HCT116 (cell line): Measurements from ENCODE around the gene SFXN3. TPM values are rescaled to one million over a fixed set of nuclear protein-coding genes. Genes with fewer than 3 reads are reported as not detected.

Experiments
- ATAC-seq: fragments of 200-7000 bp; cut with Tn5 transposase; 2 replicates; pipeline ENCODE4 v1.9.1; 2020; ENCODE audit warnings: mild to moderate bottlenecking, moderate library complexity
- BruUV-seq: library from RNA; stranded (reverse); fragments of 400-500 nt; replicated peaks from 2 replicates; lab custom pipeline; 2021; lab: Mats Ljungman, UMichigan
- CTCF ChIA-PET: fragments of 300-600 bp; sonication (Branson Sonifier 250); formaldehyde crosslinking; loops from one replicate; lab custom pipeline; 2021; ENCODE audit warnings: antibody characterized with exemption; lab: Charles Lee
- POLR2A ChIA-PET: fragments of 300-600, 350-600 bp; sonication (Branson Sonifier 250); formaldehyde crosslinking; loops from one replicate; lab custom pipeline; 2021; ENCODE audit warnings: antibody characterized with exemption; lab: Charles Lee
- RAD21 ChIA-PET, 2 experiments: fragments of 300-600 bp; sonication (Branson Sonifier 250); formaldehyde crosslinking; loops; one replicate each; lab custom pipeline; 2023; ENCODE audit warnings: low total read pairs in 2 of 2; ENCODE audit not compliant: uncharacterized antibody in 2 of 2, unreplicated experiment in 2 of 2, low non-redundant PET in 1 of 2; lab: Charles Lee
- DNase-seq: peaks from one replicate; pipeline ENCODE4 v3.0.0-alpha.2; 2010; ENCODE audit warnings: low read depth, low spot score
- H2AFZ ChIP-seq: fragments of 200-600 bp; shearing (Covaris generic), sonication (generic); 2 replicates; pipeline ENCODE4 v1.6.1; 2017; ENCODE audit warnings: low read depth, mixed run types, mixed read lengths, antibody characterized with exemption, low read length; ENCODE audit not compliant: poor library complexity, severe bottlenecking
- H3K27ac ChIP-seq: 2 replicates; pipeline ENCODE4 v1.5.1; 2012; ENCODE audit warnings: low read depth, low read length
- H3K27me3 ChIP-seq: fragments of 200-600 bp; sonication (generic); 2 replicates; pipeline ENCODE4 v1.6.1; 2016; ENCODE audit warnings: mixed run types, low read length, mixed read lengths; ENCODE audit not compliant: insufficient read depth
- H3K36me3 ChIP-seq, 2 experiments: fragments of 200-500 bp in 1 of 2; fragments of 200-600 bp in 1 of 2; sonication (Bioruptor generic) in 1 of 2; sonication (generic) in 1 of 2; 2 replicates each; pipeline versions ENCODE4 v1.5.1 to v1.6.1; 2014 to 2016; ENCODE audit warnings: low read length in 2 of 2, inconsistent platforms in 1 of 2, mixed read lengths in 1 of 2, mixed run types in 1 of 2; ENCODE audit not compliant: insufficient read depth in 2 of 2, control insufficient read depth in 1 of 2
- H3K4me1 ChIP-seq, 2 experiments: fragments of 200-600 bp in 1 of 2; sonication (generic) in 1 of 2; 2 replicates each; pipeline versions ENCODE4 v1.5.1 to v1.6.1; 2012 to 2017; ENCODE audit warnings: low read length in 2 of 2, inconsistent platforms in 1 of 2, mild to moderate bottlenecking in 1 of 2, mixed read lengths in 1 of 2, mixed run types in 1 of 2, moderate library complexity in 1 of 2; ENCODE audit not compliant: insufficient read depth in 2 of 2, control insufficient read depth in 1 of 2
- H3K4me2 ChIP-seq: fragments of 200-600 bp; sonication (generic); 2 replicates; pipeline ENCODE4 v1.6.1; 2017; ENCODE audit warnings: mixed run types, low read length, mixed read lengths
- H3K4me3 ChIP-seq, 2 experiments: fragments of 200-600 bp in 1 of 2; sonication (generic) in 1 of 2; replicated peaks in 1 of 2; 2 replicates each; pipeline ENCODE4 v1.5.1; 2011 to 2016; ENCODE audit warnings: low read length in 2 of 2, control low read depth in 1 of 2, low read depth in 1 of 2, mild to moderate bottlenecking in 1 of 2, mixed read lengths in 1 of 2, mixed run types in 1 of 2
- H3K79me2 ChIP-seq: fragments of 200-600 bp; sonication (generic); 2 replicates; pipeline ENCODE4 v1.6.1; 2017; ENCODE audit warnings: mild to moderate bottlenecking, mixed run types, low read length, moderate library complexity, mixed read lengths; ENCODE audit not compliant: insufficient read depth
- H3K9ac ChIP-seq: fragments of 200-600 bp; sonication (generic); 2 replicates; pipeline ENCODE4 v1.6.1; 2016; ENCODE audit warnings: low read length, mixed read lengths
- H3K9me2 ChIP-seq: fragments of 200-600 bp; sonication (generic), shearing (Covaris generic); 2 replicates; pipeline ENCODE4 v1.6.1; 2017; ENCODE audit warnings: mixed run types, mild to moderate bottlenecking, moderate library complexity; ENCODE audit not compliant: insufficient read depth
- H3K9me3 ChIP-seq, 2 experiments: fragments of 200-500 bp in 1 of 2; fragments of 200-600 bp in 1 of 2; sonication (Bioruptor generic) in 1 of 2; sonication (generic) in 1 of 2; 2 replicates each; pipeline ENCODE4 v1.6.1; 2014 to 2017; ENCODE audit warnings: low read length in 2 of 2, mixed read lengths in 2 of 2, inconsistent platforms in 1 of 2, low read depth in 1 of 2, mild to moderate bottlenecking in 1 of 2, mixed run types in 1 of 2, moderate library complexity in 1 of 2; ENCODE audit not compliant: control insufficient read depth in 1 of 2, insufficient read depth in 1 of 2
- H4K20me1 ChIP-seq: fragments of 200-600 bp; sonication (generic), shearing (Covaris generic); 2 replicates; pipeline ENCODE4 v1.6.1; 2017; ENCODE audit warnings: mixed run types, mild to moderate bottlenecking, moderate library complexity; ENCODE audit not compliant: insufficient read depth
- CBX3 ChIP-seq: IDR thresholded peaks from 2 replicates; pipeline ENCODE4 v1.6.1; 2012; ENCODE audit warnings: low read depth
- CEBPB ChIP-seq: IDR thresholded peaks from 2 replicates; pipeline ENCODE4 v1.6.1; 2012; ENCODE audit warnings: low read depth
- ELF1 ChIP-seq: IDR thresholded peaks from 2 replicates; pipeline ENCODE4 v1.6.1; 2012; ENCODE audit warnings: low read depth, borderline replicate concordance
- EZH2 ChIP-seq: fragments of 200-600 bp; sonication (generic); IDR thresholded peaks from 2 replicates; pipeline ENCODE4 v1.6.1; 2017; ENCODE audit warnings: antibody characterized with exemption, mixed run types
- EZH2phosphoT487 ChIP-seq: fragments of 200-600 bp; IDR thresholded peaks from 2 replicates; pipeline ENCODE4 v1.6.1; 2018; ENCODE audit warnings: antibody characterized with exemption, borderline replicate concordance
- FOSL1 ChIP-seq: IDR thresholded peaks from 2 replicates; pipeline ENCODE4 v1.6.1; 2012; ENCODE audit warnings: low read depth
- JUND ChIP-seq: IDR thresholded peaks from 2 replicates; pipeline ENCODE4 v1.6.1; 2012
- POLR2A ChIP-seq: IDR thresholded peaks from 2 replicates; pipeline ENCODE4 v1.7.0; 2011; ENCODE audit warnings: borderline replicate concordance; ENCODE audit not compliant: insufficient read depth, insufficient read length; ENCODE audit errors: extremely low read depth
- POLR2AphosphoS5 ChIP-seq: IDR thresholded peaks from 2 replicates; pipeline ENCODE4 v1.6.1; 2011; ENCODE audit warnings: mild to moderate bottlenecking, low read depth, low read length, moderate library complexity
- SIN3A ChIP-seq: IDR thresholded peaks from 2 replicates; pipeline ENCODE4 v1.6.1; 2012; ENCODE audit warnings: low read depth
- SP1 ChIP-seq: IDR thresholded peaks from 2 replicates; pipeline ENCODE4 v1.6.1; 2012; ENCODE audit warnings: low read depth
- TCF7L2 ChIP-seq: IDR thresholded peaks from 2 replicates; pipeline ENCODE4 v1.7.0; 2011; ENCODE audit warnings: borderline replicate concordance, inconsistent platforms; ENCODE audit not compliant: insufficient read depth, insufficient read length; ENCODE audit errors: extremely low read depth
- YY1 ChIP-seq: IDR thresholded peaks from 2 replicates; pipeline ENCODE4 v1.6.1; 2011; ENCODE audit warnings: low read length, low read depth, moderate library complexity, mild to moderate bottlenecking; ENCODE audit not compliant: insufficient replicate concordance; ENCODE audit errors: extremely low read depth
- intact Hi-C: fragments of 100-400 bp; cut with micrococcal nuclease; formaldehyde crosslinking; loops from 2 replicates; pipeline ENCODE4 v1.10.0; 2022
- total RNA-seq: library from RNA; stranded (reverse); gene quantifications from one replicate; pipeline ENCODE4 v1.2.1, GENCODE V29; 2021; ENCODE audit not compliant: unreplicated experiment
- TF ChIP-seq, protein P1 (sequence below): IDR thresholded peaks from 2 replicates; pipeline ENCODE4 v1.6.1; 2012
- TF ChIP-seq, protein P2 (sequence below): IDR thresholded peaks from 2 replicates; pipeline ENCODE4 v1.6.1; 2012; ENCODE audit warnings: low read depth
- TF ChIP-seq, protein P3 (sequence below), 3 experiments: fragments of 200-600 bp in 1 of 3; sonication (generic) in 1 of 3; IDR thresholded peaks in 2 of 3; conservative IDR thresholded peaks in 1 of 3; 2 replicates each; pipeline ENCODE4 v1.5.1; 2012 to 2017; ENCODE audit warnings: low read depth in 2 of 3, low read length in 2 of 3, antibody characterized with exemption in 1 of 3, borderline replicate concordance in 1 of 3, control low read depth in 1 of 3, mild to moderate bottlenecking in 1 of 3, mixed read lengths in 1 of 3, mixed run types in 1 of 3, moderate library complexity in 1 of 3; ENCODE audit not compliant: insufficient read depth in 1 of 3

The SFXN3 gene
- total RNA-seq, 1 experiment from 2014 or later: 52.5 TPM

DNA sequence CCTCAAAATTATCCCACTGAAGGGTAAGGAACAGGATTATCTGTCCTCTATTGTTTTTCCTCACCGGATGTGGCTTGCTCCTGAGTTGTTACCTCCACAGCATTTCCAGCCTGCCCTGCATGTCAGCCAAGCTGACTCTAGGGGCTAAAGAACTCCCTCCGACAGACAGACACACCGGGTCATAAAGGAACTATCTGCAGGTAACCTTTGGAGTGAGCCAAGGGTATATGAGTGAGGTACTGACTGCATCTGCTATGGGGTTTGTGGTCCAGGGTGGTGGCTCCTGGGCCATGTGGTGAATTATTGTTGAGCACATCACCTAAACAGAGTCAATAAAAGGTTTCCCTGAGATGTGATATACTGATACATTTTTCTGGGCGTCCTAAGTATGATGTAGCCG is 23.8 kb downstream of the SFXN3 start:
- Histone ChIP-seq H3K9me2 (no peaks in the 10 kb centered on the region), H3K9me3 (no peaks in the 10 kb centered on the region), H3K79me2 (peaks cover 88% of the 10 kb centered on the region), H2AFZ (no peak overlapping the region), H3K4me1 (peaks cover 25 to 42% of the 10 kb centered on the region in 2 experiments)
- ChIA-PET CTCF (interaction anchor here (1.2 to 5.5 kb wide), 9 partner anchors 8 to 87 kb away, joined by 3 to 118 read pairs (median 10); no protein-coding TSS in a partner anchor), RAD21 (no interaction called here)
- no peak for DNase-seq
- intact Hi-C loops: no loop called here
- TF ChIP-seq, protein P1, sequence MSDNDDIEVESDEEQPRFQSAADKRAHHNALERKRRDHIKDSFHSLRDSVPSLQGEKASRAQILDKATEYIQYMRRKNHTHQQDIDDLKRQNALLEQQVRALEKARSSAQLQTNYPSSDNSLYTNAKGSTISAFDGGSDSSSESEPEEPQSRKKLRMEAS: no peak
- TF ChIP-seq POLR2AphosphoS5 (no peak), CEBPB (no peak), CBX3 (no peak), SIN3A (no peak), JUND (no peak), POLR2A (no peak), EZH2 (no peak), FOSL1 (no peak), SP1 (no peak), YY1 (no peak), TCF7L2 (no peak), EZH2phosphoT487 (no peak), ELF1 (no peak)
- TF ChIP-seq, protein P2, sequence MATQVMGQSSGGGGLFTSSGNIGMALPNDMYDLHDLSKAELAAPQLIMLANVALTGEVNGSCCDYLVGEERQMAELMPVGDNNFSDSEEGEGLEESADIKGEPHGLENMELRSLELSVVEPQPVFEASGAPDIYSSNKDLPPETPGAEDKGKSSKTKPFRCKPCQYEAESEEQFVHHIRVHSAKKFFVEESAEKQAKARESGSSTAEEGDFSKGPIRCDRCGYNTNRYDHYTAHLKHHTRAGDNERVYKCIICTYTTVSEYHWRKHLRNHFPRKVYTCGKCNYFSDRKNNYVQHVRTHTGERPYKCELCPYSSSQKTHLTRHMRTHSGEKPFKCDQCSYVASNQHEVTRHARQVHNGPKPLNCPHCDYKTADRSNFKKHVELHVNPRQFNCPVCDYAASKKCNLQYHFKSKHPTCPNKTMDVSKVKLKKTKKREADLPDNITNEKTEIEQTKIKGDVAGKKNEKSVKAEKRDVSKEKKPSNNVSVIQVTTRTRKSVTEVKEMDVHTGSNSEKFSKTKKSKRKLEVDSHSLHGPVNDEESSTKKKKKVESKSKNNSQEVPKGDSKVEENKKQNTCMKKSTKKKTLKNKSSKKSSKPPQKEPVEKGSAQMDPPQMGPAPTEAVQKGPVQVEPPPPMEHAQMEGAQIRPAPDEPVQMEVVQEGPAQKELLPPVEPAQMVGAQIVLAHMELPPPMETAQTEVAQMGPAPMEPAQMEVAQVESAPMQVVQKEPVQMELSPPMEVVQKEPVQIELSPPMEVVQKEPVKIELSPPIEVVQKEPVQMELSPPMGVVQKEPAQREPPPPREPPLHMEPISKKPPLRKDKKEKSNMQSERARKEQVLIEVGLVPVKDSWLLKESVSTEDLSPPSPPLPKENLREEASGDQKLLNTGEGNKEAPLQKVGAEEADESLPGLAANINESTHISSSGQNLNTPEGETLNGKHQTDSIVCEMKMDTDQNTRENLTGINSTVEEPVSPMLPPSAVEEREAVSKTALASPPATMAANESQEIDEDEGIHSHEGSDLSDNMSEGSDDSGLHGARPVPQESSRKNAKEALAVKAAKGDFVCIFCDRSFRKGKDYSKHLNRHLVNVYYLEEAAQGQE: no peak
- TF ChIP-seq, protein P3, sequence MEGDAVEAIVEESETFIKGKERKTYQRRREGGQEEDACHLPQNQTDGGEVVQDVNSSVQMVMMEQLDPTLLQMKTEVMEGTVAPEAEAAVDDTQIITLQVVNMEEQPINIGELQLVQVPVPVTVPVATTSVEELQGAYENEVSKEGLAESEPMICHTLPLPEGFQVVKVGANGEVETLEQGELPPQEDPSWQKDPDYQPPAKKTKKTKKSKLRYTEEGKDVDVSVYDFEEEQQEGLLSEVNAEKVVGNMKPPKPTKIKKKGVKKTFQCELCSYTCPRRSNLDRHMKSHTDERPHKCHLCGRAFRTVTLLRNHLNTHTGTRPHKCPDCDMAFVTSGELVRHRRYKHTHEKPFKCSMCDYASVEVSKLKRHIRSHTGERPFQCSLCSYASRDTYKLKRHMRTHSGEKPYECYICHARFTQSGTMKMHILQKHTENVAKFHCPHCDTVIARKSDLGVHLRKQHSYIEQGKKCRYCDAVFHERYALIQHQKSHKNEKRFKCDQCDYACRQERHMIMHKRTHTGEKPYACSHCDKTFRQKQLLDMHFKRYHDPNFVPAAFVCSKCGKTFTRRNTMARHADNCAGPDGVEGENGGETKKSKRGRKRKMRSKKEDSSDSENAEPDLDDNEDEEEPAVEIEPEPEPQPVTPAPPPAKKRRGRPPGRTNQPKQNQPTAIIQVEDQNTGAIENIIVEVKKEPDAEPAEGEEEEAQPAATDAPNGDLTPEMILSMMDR (IDR thresholded peaks at IDR 0.05 in 2 of 3, conservative IDR thresholded peaks at IDR 0.05 in 1 of 3; ENCODE audit: borderline replicate concordance in 1 of 3, insufficient read depth in 1 of 3, low read depth in 2 of 3, low read length in 2 of 3): no peak
- TF ChIP-seq, all 23 proteins: peak for 0
- Histone ChIP-seq H3K36me3 (peaks cover 9 to 30% of the 10 kb centered on the region in 2 experiments; a peak in 3 of 4 replicates), H3K4me2 (no peak overlapping the region), H3K27ac (no peak overlapping the region), H3K4me3 (no peak overlapping the region), H3K9ac (no peak overlapping the region), H3K27me3 (no peaks in the 10 kb centered on the region), H4K20me1 (no peaks in the 10 kb centered on the region)
- no peak for ATAC-seq
- POLR2A ChIA-PET: interaction anchor here (1.0 kb wide), 1 partner anchor 12 kb away, joined by 7 read pairs; no protein-coding TSS in a partner anchor
- BruUV-seq: no TSS peak
